GM18867 (cell line): ENCODE results near the gene MAPK14.

Experiments
- ATAC-seq: cut with Tn5 transposase; IDR thresholded peaks from one replicate; pipeline ENCODE4 v1.9.1; 2021; ENCODE audit warnings: mild to moderate bottlenecking, moderate library complexity; ENCODE audit not compliant: unreplicated experiment

Gene MAPK14

DNA sequence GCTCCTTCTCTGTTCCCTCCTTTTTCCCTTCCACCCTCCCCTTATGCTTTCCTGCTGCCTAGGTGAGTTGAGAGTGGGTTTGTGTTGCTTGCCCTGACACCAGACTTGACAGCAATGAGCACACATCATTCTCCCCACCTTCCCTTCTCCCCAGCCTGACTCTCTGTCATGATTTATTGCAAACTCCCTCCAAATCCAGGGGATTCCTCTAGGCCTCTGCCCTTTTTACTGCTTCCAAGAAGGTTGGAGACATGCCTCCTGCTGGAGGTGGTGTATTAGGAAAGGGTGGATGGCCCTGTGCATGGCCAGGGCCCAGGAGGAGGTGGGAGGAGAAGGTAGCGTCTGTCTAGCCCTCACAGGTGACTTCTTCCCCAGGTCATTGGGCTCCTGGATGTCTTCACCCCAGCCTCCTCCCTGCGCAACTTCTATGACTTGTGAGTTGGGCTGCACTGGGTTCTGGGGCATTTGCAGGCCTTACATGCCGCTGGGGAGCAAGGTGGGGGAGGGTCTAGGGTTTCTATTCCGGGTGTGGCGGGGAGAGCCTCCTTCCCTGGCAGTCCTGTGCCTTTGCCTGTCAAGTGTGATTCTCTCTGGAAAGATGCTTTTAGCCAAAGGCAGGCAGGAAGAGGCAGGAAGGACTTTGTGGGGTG lies 104.8 kb downstream of the MAPK14 start:
- no peak for ATAC-seq

DNA sequence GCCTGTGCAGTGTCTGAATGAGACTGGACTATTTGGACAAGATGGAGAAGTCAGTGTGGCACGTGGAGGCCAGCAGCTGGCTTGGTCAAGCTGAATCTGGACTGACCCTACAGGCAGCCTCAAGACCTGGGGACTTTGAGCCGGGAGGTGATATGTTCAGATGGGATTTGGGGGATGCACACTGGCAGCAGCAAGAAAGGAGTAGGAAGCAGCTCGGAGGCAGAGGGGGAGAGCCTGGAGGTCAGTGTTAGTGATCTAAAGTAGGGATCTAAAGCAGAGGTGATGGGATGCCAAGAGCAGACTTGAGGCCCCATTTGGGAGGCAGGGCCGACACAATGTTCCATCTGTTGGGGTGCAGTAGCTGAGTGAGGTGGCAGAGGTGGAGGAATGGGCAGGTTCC lies 105.5 kb downstream of the MAPK14 start:
- ATAC-seq: no peak

DNA sequence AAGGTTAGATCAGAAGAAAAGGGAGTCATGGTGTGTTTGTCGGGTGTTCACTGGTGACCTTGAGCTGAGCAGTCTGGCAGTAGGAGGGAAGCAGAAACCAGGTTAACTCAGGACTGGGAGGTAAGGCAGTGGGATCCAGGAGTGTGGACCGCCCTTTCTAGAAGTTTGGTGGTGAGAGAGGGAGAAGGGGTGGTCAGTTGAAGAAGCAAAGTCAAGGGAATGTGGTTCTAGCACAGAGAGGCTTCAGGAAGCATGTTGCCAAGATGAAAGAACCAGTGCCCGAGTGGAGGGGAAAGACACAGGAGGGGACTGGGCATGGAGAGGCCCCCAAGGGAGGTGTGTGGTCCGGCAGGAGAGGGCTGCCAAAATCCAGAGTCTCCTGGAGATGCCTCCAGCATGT lies 106.3 kb downstream of the MAPK14 start:
- ATAC-seq: no peak

DNA sequence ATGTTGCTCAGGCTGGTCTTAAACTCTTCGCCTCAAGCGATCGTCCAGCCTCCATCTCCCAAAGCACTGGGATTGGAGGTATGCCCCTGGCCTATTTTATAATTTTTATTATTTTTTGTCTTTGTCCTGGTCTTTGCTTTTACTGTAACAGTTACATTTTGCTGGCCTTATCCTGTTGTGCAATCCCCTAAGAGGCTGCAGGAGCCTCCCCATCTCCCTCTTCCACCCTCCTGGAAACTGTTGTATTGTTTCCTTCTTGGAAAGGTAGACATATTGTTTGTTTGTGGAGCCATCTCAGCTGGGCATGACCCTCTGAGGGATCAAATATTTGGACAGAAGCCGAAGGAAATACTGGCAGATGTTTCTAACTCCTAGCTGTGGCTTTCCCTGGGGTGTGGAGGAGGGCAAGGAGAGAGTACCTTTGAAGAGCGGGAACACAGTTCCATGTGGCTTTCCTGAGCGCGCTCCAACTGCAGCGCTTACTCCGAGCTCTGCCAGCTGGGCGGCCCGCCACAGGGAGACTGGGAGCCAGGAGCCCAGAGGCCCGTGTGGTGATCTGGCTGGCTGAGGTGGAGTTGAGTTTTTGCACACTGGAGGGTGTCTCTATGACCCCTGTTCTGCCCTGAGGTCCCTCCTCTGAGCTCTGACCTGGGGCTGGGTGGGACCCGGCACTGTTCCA lies 107.6 kb downstream of the MAPK14 start:
- ATAC-seq: no peak

DNA sequence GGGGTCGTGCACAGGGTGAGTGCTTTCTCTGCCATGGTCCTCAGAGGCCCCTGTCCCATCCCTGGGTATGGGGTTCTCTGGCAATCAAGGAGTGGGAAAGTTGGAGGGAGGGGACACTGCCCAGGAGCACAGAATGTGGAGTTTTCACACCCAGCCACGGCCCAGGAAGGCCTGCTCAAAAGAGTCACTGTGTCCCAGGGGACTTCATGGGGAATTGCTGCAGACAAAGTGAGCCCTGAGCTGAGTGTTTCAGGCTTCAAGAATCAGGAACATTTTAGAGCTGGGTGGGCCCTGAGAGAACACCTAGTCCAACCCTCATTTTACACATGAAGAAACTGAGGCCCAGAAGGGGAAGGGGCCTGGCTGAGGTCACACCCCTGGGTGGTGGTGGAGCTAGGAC lies 108.4 kb downstream of the MAPK14 start:
- ATAC-seq: no peak

DNA sequence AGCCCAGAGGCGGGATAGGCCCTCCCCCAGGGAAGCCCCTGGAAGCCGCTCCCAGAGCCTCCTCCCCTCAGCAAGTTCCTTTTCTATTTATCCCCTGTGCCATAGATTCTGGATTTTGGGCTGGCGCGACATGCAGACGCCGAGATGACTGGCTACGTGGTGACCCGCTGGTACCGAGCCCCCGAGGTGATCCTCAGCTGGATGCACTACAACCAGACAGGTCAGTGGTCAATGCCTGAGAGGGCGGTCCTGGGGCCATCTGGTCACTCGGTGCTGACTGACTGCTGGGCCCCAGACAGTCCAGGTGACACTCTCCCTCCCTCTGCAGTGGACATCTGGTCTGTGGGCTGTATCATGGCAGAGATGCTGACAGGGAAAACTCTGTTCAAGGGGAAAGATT lies 108.9 kb downstream of the MAPK14 start:
- ATAC-seq: no peak

DNA sequence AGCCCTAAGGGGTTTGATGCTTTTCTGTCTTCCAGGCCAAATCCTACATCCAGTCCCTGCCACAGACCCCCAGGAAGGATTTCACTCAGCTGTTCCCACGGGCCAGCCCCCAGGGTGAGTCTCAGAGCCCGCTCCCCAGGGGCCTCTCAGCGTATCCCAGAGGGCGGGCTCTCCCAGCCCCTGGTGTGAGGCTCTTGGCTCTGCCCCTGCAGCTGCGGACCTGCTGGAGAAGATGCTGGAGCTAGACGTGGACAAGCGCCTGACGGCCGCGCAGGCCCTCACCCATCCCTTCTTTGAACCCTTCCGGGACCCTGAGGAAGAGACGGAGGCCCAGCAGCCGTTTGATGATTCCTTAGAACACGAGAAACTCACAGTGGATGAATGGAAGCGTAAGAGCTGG lies 111.1 kb downstream of the MAPK14 start:
- ATAC-seq: no peak

DNA sequence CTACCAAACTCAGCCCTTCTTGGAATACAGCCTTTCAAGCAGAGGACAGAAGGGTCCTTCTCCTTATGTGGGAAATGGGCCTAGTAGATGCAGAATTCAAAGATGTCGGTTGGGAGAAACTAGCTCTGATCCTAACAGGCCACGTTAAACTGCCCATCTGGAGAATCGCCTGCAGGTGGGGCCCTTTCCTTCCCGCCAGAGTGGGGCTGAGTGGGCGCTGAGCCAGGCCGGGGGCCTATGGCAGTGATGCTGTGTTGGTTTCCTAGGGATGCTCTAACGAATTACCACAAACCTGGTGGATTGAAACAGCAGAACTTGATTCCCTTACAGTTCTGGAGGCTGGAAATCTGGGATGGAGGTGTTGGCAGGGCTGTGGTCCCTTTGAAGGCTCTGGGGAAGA lies 111.8 kb downstream of the MAPK14 start:
- no peak for ATAC-seq

DNA sequence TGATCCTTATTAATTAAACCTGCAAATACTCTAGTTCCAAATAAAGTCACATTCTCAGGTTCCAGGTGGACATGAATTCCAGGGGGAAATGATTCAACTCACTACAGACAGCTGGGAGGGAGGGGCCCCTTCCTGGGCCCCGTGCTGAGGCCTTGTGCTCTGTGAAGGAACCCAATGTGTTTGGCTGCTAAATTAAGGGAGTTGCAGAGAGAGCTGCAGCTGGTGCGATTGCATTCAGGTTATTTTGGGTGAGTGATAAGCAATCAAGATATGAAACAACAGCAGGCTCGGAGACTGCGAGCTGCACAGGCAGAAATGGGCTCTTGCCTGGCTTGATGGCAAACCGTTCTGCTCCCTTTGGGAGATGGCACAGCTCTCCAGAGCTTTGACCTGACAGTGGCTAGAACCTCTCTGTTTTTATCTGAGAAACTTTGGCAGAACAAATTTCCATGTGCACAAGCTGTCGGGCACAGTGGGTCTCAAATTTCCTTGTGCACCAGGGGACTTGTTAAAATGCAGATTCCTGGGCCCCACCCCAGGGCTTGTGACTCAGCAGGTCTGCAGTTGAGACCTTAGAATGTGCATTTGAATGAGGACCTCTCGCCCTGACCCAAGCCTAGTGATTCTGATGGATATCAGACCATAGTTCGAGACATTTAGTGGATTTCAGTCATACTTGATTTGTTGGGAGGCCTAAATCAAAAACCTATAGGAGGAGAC lies 112.5 kb downstream of the MAPK14 start:
- ATAC-seq: no peak

DNA sequence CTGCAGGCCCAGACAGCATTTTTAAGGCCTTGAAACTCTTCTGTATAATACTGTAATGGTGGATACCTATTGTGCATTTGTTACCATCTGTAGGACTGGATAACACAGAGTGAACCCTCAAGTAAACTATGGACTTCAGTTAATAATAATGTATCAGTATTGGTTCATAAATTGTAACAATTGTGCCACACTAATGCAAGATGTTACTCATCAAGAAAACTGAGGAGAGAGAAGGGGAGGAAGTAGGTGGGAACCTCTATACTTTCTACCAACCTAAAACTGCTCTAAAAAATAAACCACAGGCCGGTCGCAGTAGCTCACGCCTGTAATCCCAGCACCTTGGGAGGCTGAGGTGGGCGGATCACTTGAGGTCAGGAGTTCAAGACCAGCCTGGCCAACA lies 113.5 kb downstream of the MAPK14 start:
- no peak for ATAC-seq

DNA sequence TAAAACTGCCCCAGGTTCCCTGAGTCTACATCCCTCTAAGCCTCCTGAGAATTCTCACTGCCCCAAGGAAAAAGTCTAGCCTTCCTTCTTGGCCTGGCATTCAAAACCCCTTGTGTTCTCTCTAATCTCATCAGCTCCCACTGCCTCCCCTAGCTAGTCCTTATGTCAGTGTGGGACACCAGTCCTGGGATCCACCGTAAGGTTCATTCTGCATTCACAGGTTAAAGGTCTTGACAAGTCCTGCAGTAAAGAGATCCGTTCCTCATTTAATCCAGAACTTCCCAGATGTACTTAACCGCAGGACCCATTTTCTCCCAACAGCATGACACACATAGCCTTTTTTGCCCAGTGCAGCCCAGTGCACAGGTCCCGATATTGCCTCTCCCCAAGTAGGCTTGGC lies 114.4 kb downstream of the MAPK14 start:
- no peak for ATAC-seq

DNA sequence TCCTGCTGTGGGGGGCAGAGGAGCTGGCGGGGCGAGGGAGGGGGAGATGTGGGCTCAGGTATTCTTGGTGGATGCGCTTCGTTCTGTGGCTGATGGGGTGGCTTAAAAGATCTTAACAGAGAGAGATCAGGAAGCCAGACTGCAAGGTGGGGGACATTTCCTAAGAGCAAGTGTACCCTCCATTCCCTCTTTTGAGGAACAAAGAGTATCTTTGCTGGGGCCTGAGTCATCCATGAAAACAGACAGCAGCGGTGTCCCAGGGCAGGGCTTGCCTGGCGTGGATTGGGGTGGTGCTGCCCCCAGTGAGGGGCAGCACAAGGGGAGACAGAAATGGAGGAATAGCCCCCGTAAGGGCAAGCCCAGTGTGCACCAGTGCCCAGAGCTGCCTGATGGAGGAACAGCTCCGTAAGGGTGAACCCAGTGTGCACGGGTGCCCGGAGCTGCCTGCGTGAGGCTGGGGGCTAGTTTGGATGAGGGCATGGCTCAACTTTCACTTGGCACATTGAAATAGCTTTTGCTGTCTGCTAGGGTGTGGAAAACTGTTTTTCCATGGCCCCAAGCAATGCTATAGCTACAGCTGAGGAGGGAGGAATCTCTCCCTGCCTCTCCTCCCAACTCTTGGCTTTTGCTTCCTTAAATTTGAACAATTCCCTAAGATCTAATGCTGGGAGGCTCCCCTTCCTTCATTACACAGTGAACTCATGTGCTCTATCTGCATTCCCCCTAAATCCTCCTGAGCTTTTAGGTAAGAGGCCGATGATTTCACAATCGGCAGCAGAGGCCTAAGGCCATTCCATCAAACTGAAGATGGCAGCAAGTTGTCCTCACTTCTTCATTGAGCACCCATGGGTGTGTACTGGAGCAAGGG lies 115.6 kb downstream of the MAPK14 start:
- ATAC-seq: no peak

DNA sequence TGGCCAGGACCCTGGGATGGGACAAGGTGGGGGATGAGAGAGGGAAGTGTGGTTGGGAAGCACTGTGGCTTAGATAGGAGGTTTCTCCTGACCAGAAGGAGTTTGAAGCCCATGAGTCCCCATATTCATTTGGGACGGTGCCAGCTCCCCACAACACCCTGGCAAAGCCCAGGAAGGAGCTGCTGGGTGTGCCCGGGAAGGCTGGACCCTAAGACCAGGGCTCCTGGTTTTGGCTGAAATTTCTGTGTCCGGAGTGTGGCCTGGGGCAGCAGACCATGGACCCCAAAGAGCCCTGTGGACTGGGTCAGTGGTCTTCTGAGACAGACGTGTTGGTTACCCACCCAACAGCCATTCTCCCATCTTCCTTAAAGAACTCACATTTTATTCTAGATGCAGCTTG lies 117.9 kb downstream of the MAPK14 start:
- ATAC-seq: no peak

DNA sequence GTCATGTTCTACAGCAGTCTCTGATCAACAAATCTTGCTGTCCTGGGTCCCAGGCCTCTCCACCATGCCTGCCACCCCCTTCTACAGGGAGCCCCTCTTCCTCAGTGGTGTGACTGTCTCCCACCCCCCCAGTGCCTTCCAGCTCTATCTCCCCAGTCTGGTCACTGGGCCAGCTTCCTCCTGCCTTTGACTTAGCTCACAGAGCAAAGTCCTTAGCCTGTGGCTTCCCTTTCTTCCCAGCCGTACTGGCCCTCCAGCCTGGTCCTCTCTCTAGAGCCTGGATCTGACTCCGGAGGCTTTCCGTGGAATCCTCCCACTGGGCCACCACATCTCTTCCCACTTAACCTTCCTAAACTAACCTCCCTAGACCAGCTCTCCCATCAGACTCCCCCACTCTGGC lies 119.7 kb downstream of the MAPK14 start:
- ATAC-seq: no peak

DNA sequence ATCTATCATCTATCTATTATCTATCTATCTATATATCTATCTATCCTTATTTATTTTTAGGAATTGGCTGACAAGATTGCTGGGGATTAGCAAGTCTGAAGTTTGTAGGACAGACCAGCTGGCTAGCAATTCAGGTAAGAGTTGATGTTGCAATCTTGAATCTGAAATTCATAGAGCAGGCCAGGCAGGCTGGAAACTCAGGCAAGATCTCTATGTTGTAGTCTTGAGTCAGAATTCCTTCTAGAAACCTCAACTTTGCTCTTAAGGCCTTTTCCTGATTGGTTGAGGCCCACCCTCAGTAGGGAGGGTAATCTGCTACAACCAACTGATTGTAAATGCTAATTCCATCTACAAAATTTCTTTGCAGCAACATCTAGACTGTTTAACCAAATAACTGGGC lies 121.9 kb downstream of the MAPK14 start:
- no peak for ATAC-seq

DNA sequence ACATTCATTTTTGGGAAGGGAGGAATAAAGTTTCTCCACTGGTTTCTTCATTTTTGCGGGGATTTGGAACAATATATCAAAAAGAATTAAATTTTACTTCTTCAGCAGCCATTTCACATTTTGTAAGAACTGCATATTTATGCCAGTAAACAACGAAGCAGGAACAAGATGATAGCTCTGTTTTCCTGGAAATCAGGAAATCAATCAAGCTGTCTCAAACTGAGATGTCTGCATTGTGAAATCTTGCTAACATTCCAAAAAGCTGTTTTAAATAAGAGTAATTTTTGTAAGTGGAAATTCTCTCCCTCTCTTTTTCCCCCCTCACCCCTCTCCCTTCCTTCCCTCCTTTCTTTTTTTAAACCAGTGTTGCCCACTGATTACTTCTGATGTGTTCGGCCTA lies 122.7 kb downstream of the MAPK14 start:
- ATAC-seq: no peak

DNA sequence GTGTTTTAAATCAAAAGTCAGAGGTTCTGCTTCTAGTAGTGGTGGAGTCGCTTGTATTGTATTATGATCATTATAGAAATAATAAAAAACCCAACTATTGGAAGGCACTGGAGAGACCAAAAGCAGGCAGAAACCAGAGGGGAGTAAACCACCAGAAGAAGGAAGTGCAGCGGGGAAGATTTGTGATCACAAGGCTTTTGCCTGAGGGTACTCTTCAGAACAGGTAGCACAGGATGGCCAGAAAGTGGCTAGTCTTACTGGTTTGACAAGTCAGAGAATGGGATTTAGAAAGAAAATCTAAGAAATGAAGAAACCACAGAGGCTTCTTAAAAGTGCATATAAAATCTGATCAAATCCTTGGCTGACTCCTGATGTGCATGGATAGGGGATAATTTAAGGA lies 126.7 kb downstream of the MAPK14 start:
- ATAC-seq: no peak

DNA sequence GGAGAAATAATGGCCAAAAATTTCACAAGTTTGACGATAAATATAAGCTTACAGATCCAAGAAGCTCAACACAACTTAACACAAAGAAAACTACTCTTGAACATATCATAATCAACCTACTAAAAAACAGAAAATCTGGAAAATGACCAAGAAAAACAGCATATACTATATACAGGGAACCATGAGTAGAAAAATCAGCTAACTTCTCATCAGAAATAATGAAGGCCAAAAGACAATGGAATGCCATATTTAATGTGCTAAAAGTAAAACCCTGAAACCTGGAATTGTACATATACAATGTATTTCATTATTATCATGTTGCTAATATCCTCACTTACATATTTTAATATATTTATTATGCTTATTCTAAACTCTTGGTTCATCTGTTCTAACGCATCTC lies 128.1 kb downstream of the MAPK14 start:
- ATAC-seq: no peak

DNA sequence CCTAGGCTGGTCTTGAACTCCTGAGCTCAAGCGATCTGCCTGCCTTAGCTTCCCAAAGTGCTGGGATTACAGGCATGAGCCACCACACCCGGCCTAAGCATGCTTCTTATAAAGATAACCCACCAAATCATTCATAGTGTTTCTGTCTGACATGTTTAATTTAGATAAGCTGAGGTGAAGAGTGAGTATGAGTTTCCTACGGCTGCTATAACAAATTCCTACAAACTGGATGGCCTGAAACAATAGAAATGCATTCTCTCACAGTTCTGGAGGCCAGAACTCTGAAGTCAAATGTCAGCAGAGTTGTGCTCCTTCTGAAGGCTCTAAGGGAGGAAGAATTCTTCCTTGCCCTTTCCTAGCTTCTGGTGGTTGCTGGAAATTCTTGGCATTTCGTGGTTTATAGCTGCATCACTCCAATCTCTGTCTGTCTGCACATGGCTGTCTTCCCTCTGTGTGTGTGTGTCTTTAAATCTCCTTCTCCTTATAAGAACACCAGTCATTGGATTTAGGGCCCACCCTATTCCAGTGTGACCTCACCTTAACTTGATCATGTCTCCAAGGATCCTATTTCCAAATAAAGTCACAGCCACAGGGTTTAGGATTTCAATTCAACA lies 132.6 kb downstream of the MAPK14 start:
- no peak for ATAC-seq
